Measurements from ENCODE around the gene JPH4. TPM values are rescaled to one million over a fixed set of nuclear protein-coding genes. Genes with fewer than 3 reads are reported as not detected.

JPH4 gene
- total and polyA plus RNA-seq, 2 donors: 0.14 to 0.59 TPM

GRCh38 chr14:23520899-23521533, 57.6 kb downstream of the JPH4 start:
- 95% methylated on average over 14 of the region's 14 CpGs for WGBS
- Histone ChIP-seq H3K27ac (ENCODE audit: low read depth in 1 of 2, low read length in 1 of 2) (no peak overlapping the region), H3K36me3 (ENCODE audit: control insufficient read depth in 2 of 2, insufficient read depth in 2 of 2, low read length in 1 of 2) (peaks cover 0 to 4% of the 10 kb centered on the region in 2 donors), H3K4me1 (ENCODE audit: control insufficient read depth in 2 of 2, insufficient read depth in 2 of 2, low read length in 2 of 2) (no peaks in the 10 kb centered on the region), H3K27me3 (ENCODE audit: control insufficient read depth in 2 of 2, insufficient read depth in 1 of 2, low read length in 1 of 2) (no peaks in the 10 kb centered on the region), H3K9me3 (ENCODE audit: control insufficient read depth in 2 of 2, insufficient read depth in 1 of 2, low read length in 1 of 2) (no peaks in the 10 kb centered on the region), H3K4me3 (ENCODE audit: low read length in 2 of 2) (no peak overlapping the region)
- DNase-seq (ENCODE audit: low read depth in 6 of 9, low spot score in 9 of 9): no peak

GRCh38 chr14:23518709-23519108, 59.9 kb downstream of the JPH4 start:
- no peak overlapping the region for H3K4me3 ChIP-seq (ENCODE audit: low read length in 2 of 2)
- H3K4me1 ChIP-seq (ENCODE audit: control insufficient read depth in 2 of 2, insufficient read depth in 2 of 2, low read length in 2 of 2): peaks cover 1 to 6% of the 10 kb centered on the region in 2 donors
- H3K9me3 ChIP-seq (ENCODE audit: control insufficient read depth in 2 of 2, insufficient read depth in 1 of 2, low read length in 1 of 2): no peaks in the 10 kb centered on the region
- 96% methylated on average over 4 of the region's 4 CpGs for WGBS
- no peak overlapping the region for H3K27ac ChIP-seq (ENCODE audit: low read depth in 1 of 2, low read length in 1 of 2)
- peaks cover 0 to 4% of the 10 kb centered on the region in 2 donors for H3K36me3 ChIP-seq (ENCODE audit: control insufficient read depth in 2 of 2, insufficient read depth in 2 of 2, low read length in 1 of 2)
- H3K27me3 ChIP-seq (ENCODE audit: control insufficient read depth in 2 of 2, insufficient read depth in 1 of 2, low read length in 1 of 2): no peaks in the 10 kb centered on the region
- DNase-seq (ENCODE audit: low read depth in 6 of 9, low spot score in 9 of 9): no peak

Other genes with a start within 250 kb of the JPH4 start
- 1.2 TPM for gene SLC22A17, start 225.9 kb downstream of the JPH4 start, total RNA-seq
- gene SLC22A17, start 225.9 kb downstream of the JPH4 start, polyA plus RNA-seq: 6.3 TPM
- 1.6 TPM for gene EFS, start 213.6 kb downstream of the JPH4 start, total RNA-seq
- gene EFS, start 213.6 kb downstream of the JPH4 start, polyA plus RNA-seq: 5.2 TPM
- not detected for gene IL25, start 206.0 kb downstream of the JPH4 start, total RNA-seq
- 0.07 TPM for gene IL25, start 206.0 kb downstream of the JPH4 start, polyA plus RNA-seq
- 0.05 TPM for gene CMTM5, start 201.7 kb downstream of the JPH4 start, total RNA-seq
- gene CMTM5, start 201.7 kb downstream of the JPH4 start, polyA plus RNA-seq: 0.37 TPM
- 0.05 TPM for gene MYH6, start 170.5 kb downstream of the JPH4 start, total RNA-seq
- 0.25 TPM for gene MYH6, start 170.5 kb downstream of the JPH4 start, polyA plus RNA-seq
- 0.09 TPM for gene MYH7, start 143.1 kb downstream of the JPH4 start, total RNA-seq
- 0.46 TPM for gene MYH7, start 143.1 kb downstream of the JPH4 start, polyA plus RNA-seq
- 66.0 TPM for gene NGDN, start 109.1 kb downstream of the JPH4 start, total RNA-seq
- gene NGDN, start 109.1 kb downstream of the JPH4 start, polyA plus RNA-seq: 49.6 TPM
- 0.24 TPM for gene ZFHX2, start 27.0 kb downstream of the JPH4 start, total RNA-seq
- gene ZFHX2, start 27.0 kb downstream of the JPH4 start, polyA plus RNA-seq: 0.48 TPM
- 6.7 TPM for gene THTPA, start 22.5 kb downstream of the JPH4 start, total RNA-seq
- 8.8 TPM for gene THTPA, start 22.5 kb downstream of the JPH4 start, polyA plus RNA-seq
- gene AP1G2, start 11.0 kb downstream of the JPH4 start, total RNA-seq: 55.0 TPM
- 313 TPM for gene AP1G2, start 11.0 kb downstream of the JPH4 start, polyA plus RNA-seq
- gene DHRS2, start 57.6 kb upstream of the JPH4 start, total RNA-seq: 0.28 TPM
- 2.1 TPM for gene DHRS2, start 57.6 kb upstream of the JPH4 start, polyA plus RNA-seq

Measured in thymus (tissue), 11 donors.